Measurements from ENCODE around the gene AMPD3.

The AMPD3 gene

GRCh38 chr11:10518123-10518522 lies 63.1 kb downstream of the AMPD3 start:
- no peak overlapping the region for H3K4me3 ChIP-seq (ENCODE audit: low read depth, low read length)
- TF ChIP-seq CTCF (IDR thresholded peaks at IDR 0.05; ENCODE audit: low read depth, low read length), result no peak

GRCh38 chr11:10518891-10519290 lies 63.8 kb downstream of the AMPD3 start:
- no peak for TF ChIP-seq CTCF (IDR thresholded peaks at IDR 0.05; ENCODE audit: low read depth, low read length)
- H3K4me3 ChIP-seq (ENCODE audit: low read depth, low read length), result no peak overlapping the region

- TF ChIP-seq CTCF (IDR thresholded peaks at IDR 0.05; ENCODE audit: low read depth, low read length), result no peak
- no peak overlapping the region for H3K4me3 ChIP-seq (ENCODE audit: low read depth, low read length)
Observed at GRCh38 chr11:10519630-10520029, 64.6 kb downstream of the AMPD3 start.

GRCh38 chr11:10520562-10520961 lies 65.5 kb downstream of the AMPD3 start:
- TF ChIP-seq CTCF (IDR thresholded peaks at IDR 0.05; ENCODE audit: low read depth, low read length), result no peak
- no peak overlapping the region for H3K4me3 ChIP-seq (ENCODE audit: low read depth, low read length)

- no peak for TF ChIP-seq CTCF (IDR thresholded peaks at IDR 0.05; ENCODE audit: low read depth, low read length)
- no peak overlapping the region for H3K4me3 ChIP-seq (ENCODE audit: low read depth, low read length)
Observed at GRCh38 chr11:10522276-10522675, 67.2 kb downstream of the AMPD3 start.

- H3K4me3 ChIP-seq (ENCODE audit: low read depth, low read length), result no peak overlapping the region
- TF ChIP-seq CTCF (IDR thresholded peaks at IDR 0.05; ENCODE audit: low read depth, low read length), result no peak
Observed at GRCh38 chr11:10522921-10523320, 67.9 kb downstream of the AMPD3 start.

- no peak overlapping the region for H3K4me3 ChIP-seq (ENCODE audit: low read depth, low read length)
- TF ChIP-seq CTCF (IDR thresholded peaks at IDR 0.05; ENCODE audit: low read depth, low read length), result no peak
Observed at GRCh38 chr11:10524471-10524870, 69.4 kb downstream of the AMPD3 start.

All from WI38 (cell line).